Hepatocyte (in vitro differentiated cells): ENCODE data around the gene AMOTL1. TPM values are rescaled to one million over a fixed set of nuclear protein-coding genes. Genes with fewer than 3 reads are reported as not detected.

ENCODE experiments used
- DNase-seq: peaks from one replicate; pipeline ENCODE4 v3.0.0-alpha.2; 2016; ENCODE audit warnings: low spot score
- H2AFZ ChIP-seq: fragments of 200-600 bp; sonication (generic); 2 replicates; pipeline ENCODE4 v1.6.0; 2016; ENCODE audit warnings: antibody characterized with exemption, mild to moderate bottlenecking
- H3K27ac ChIP-seq: fragments of 200-600 bp; sonication (generic); 2 replicates; pipeline ENCODE4 v1.5.1; 2016; ENCODE audit warnings: mild to moderate bottlenecking
- H3K27me3 ChIP-seq: fragments of 200-600 bp; sonication (generic); 2 replicates; pipeline ENCODE4 v1.6.1; 2016
- H3K36me3 ChIP-seq: fragments of 200-600 bp; sonication (generic); replicated peaks from 2 replicates; pipeline ENCODE4 v1.5.1; 2016; ENCODE audit warnings: low read depth; ENCODE audit not compliant: insufficient read depth
- H3K4me1 ChIP-seq: fragments of 200-600 bp; sonication (generic); 2 replicates; pipeline ENCODE4 v1.5.1; 2016; ENCODE audit warnings: mild to moderate bottlenecking, moderate library complexity; ENCODE audit not compliant: insufficient read depth
- H3K4me2 ChIP-seq: fragments of 200-600 bp; sonication (generic); 2 replicates; pipeline ENCODE4 v1.6.0; 2016
- H3K4me3 ChIP-seq: fragments of 200-600 bp; sonication (generic); 2 replicates; pipeline ENCODE4 v1.5.1; 2016; ENCODE audit warnings: mild to moderate bottlenecking
- H3K79me2 ChIP-seq: fragments of 200-600 bp; sonication (generic); 2 replicates; pipeline ENCODE4 v1.6.0; 2017; ENCODE audit warnings: mild to moderate bottlenecking
- H3K9me2 ChIP-seq: fragments of 200-600 bp; sonication (generic); replicated peaks from 2 replicates; pipeline ENCODE4 v1.6.0; 2017; ENCODE audit warnings: mild to moderate bottlenecking; ENCODE audit not compliant: insufficient read depth
- H3K9me3 ChIP-seq: fragments of 200-600 bp; sonication (generic); 2 replicates; pipeline ENCODE4 v1.5.1; 2016; ENCODE audit warnings: low read depth, mild to moderate bottlenecking
- H4K20me1 ChIP-seq: fragments of 200-600 bp; sonication (generic); 2 replicates; pipeline ENCODE4 v1.6.0; 2016; ENCODE audit warnings: mild to moderate bottlenecking; ENCODE audit not compliant: insufficient read depth, poor library complexity, severe bottlenecking
- CTCF ChIP-seq: fragments of 200-600 bp; sonication (generic); IDR thresholded peaks from 2 replicates; pipeline ENCODE4 v1.5.1; 2016; ENCODE audit warnings: antibody characterized with exemption, mild to moderate bottlenecking; ENCODE audit not compliant: poor library complexity
- EZH2 ChIP-seq: fragments of 200-600 bp; sonication (generic); IDR thresholded peaks from 2 replicates; pipeline ENCODE4 v1.6.1; 2016; ENCODE audit warnings: antibody characterized with exemption, mild to moderate bottlenecking, borderline replicate concordance
- EZH2phosphoT487 ChIP-seq: fragments of 200-600 bp; sonication (generic); IDR thresholded peaks from one replicate; pipeline ENCODE4 v1.6.1; 2018; ENCODE audit warnings: antibody characterized with exemption, mild to moderate bottlenecking, low read depth, moderate library complexity; ENCODE audit not compliant: unreplicated experiment, severe bottlenecking
- WGBS: methylation state at CpG from one replicate; pipeline ENCODE4 v1.1.6; 2016; ENCODE audit warnings: low lambda C conversion rate; ENCODE audit errors: missing lambda C conversion rate; 5-methylcytosine and 5-hydroxymethylcytosine counted together
- polyA plus RNA-seq: library from polyadenylated mRNA; unstranded; fragments of >200 nt; fragmentation: Nextera tagmentation; extraction: Ambion mirVana; gene quantifications from 2 replicates; pipeline ENCODE4 v1.2.1, GENCODE V29; 2016
- total RNA-seq: library from RNA; depleted of rRNA; stranded (reverse); fragments of >200 nt; gene quantifications from 2 replicates; pipeline ENCODE4 v1.2.3, GENCODE V29; 2014

The AMOTL1 gene
- total and polyA plus RNA-seq, 2 experiments from 2014 or later = 23.8 to 57.7 TPM

GRCh38 chr11:94782446-94782845 is 14.3 kb downstream of the AMOTL1 start:
- peaks cover 97% of the 10 kb centered on the region for H3K79me2 ChIP-seq
- H3K4me2 ChIP-seq = no peak overlapping the region
- no peak overlapping the region for H2AFZ ChIP-seq
- TF ChIP-seq EZH2 = no peak
- TF ChIP-seq EZH2phosphoT487 = no peak
- no peak for TF ChIP-seq CTCF
- H4K20me1 ChIP-seq = peaks cover 91% of the 10 kb centered on the region
- H3K36me3 ChIP-seq = no peaks in the 10 kb centered on the region
- 97% methylated on average over 1 of the region's 1 CpG for WGBS
- peaks cover 21% of the 10 kb centered on the region for H3K4me1 ChIP-seq
- no peaks in the 10 kb centered on the region for H3K9me3 ChIP-seq
- no peak overlapping the region for H3K27ac ChIP-seq
- H3K4me3 ChIP-seq = no peak overlapping the region
- no peak for DNase-seq
- H3K27me3 ChIP-seq = no peaks in the 10 kb centered on the region
- H3K9me2 ChIP-seq = no peaks in the 10 kb centered on the region

GRCh38 chr11:94784884-94785283 is 16.7 kb downstream of the AMOTL1 start:
- H3K4me1 ChIP-seq = peaks cover 32% of the 10 kb centered on the region
- no peak for TF ChIP-seq CTCF
- TF ChIP-seq EZH2phosphoT487 = no peak
- TF ChIP-seq EZH2 = no peak
- peaks cover 95% of the 10 kb centered on the region for H3K79me2 ChIP-seq
- H3K36me3 ChIP-seq = no peaks in the 10 kb centered on the region
- H3K9me3 ChIP-seq = no peaks in the 10 kb centered on the region
- H3K4me2 ChIP-seq = no peak overlapping the region
- H3K9me2 ChIP-seq = no peaks in the 10 kb centered on the region
- peaks cover 81% of the 10 kb centered on the region for H4K20me1 ChIP-seq
- H3K27me3 ChIP-seq = no peaks in the 10 kb centered on the region
- no peak for DNase-seq
- H3K27ac ChIP-seq = no peak overlapping the region
- no peak overlapping the region for H2AFZ ChIP-seq
- H3K4me3 ChIP-seq = no peak overlapping the region

DNA sequence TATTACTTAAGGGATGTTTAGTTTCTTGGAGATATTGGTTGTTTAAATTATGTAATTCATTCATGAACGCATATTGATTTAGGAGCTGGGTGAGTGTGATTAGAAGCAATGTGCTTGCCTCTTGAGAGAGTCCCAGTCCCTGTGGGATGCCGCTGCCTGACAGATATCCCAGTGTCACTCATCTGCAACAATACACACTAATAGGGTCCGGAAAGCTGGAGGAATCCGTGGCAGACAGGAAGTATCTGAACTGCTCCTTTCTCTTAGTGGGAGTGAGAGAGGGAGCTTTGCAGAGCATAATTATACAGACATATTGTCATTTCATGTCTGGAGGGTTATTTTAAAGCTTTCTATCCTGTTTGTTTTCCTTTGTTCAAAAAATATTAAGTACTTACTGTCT is 17.4 kb downstream of the AMOTL1 start:
- Histone ChIP-seq H3K27ac (no peak overlapping the region), H3K4me2 (no peak overlapping the region), H3K79me2 (peaks cover 95% of the 10 kb centered on the region), H2AFZ (no peak overlapping the region), H3K4me1 (peaks cover 32% of the 10 kb centered on the region), H3K27me3 (no peaks in the 10 kb centered on the region), H3K9me3 (no peaks in the 10 kb centered on the region), H3K9me2 (no peaks in the 10 kb centered on the region), H3K4me3 (no peak overlapping the region), H4K20me1 (peaks cover 81% of the 10 kb centered on the region), H3K36me3 (no peaks in the 10 kb centered on the region)
- TF ChIP-seq EZH2 (no peak), EZH2phosphoT487 (no peak), CTCF (no peak)
- WGBS = 63% methylated on average over 4 of the region's 4 CpGs
- no peak for DNase-seq
